ENCODE data around the gene VPS4B.
"Not testable (repeated sequence)": the region's sequence is repeated elsewhere in the genome, so short reads cannot be mapped to it uniquely, and the experiment has no call there.

Gene VPS4B

DNA sequence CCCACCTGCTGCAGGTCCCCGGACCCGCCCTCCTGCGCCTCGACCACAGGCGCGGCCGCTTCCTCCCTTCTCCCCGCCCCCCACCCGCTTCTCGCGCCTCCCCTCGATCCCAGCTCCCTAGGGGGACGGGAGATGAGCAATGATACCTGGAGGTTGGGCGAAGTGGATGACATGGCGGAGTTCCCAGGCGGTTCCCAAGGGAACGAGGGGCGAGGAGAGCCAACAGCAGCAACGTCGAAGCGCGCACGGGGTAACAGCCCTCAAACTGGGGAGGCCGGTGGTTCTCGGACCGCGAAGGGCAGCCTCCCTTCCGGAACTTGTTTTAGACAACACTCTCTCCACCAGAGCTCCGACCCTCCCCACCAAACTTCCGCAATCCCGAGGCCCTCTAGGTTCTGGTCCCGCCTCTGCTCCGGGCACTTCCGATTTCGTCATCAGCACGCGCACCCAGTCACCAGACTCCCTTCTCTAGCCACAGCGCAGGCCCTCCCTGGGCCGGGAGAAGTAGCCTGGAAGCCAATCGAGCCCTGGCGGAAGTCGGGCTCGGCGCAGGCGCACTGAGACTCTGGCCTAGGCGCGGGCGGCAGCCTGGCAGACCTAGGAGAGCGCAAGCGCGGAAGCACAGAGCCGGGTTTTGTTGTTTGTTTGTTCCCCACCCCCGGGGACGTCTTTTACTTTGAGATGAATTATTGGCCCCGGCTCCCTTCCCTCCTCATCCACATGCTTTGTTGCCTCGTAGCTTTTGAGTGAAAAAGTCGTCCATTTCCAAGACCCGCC is at the start of gene VPS4B:
Gene VPS4B, minus strand, starts transcription at position 390 of the 777 bp plus-strand sequence. Its CDS starts 217 bp downstream, at position 173.
- DNase-seq (ENCODE audit: low spot score), result peak; percentile 93

DNA sequence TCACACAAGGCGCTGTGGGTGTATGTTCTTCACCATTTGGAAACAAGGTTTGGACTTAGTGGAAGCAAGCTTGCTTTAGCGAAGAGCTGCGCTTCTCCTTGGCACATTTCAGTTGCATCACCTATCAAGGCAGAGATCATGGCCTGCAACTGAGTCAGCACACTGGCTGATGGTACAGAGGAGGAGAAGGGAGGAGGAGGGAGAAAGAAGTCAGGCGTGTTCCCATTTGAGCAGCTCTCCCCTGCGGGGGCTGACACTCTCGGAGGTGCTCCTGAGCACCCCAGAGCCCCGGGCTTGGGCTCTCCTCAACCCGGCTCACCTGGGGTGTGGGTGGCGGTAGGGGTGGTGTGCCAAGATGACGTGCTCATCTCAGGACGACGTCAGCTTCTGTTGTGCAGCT is 48.5 kb upstream of the VPS4B start:
- no peak for DNase-seq (ENCODE audit: low spot score)

DNA sequence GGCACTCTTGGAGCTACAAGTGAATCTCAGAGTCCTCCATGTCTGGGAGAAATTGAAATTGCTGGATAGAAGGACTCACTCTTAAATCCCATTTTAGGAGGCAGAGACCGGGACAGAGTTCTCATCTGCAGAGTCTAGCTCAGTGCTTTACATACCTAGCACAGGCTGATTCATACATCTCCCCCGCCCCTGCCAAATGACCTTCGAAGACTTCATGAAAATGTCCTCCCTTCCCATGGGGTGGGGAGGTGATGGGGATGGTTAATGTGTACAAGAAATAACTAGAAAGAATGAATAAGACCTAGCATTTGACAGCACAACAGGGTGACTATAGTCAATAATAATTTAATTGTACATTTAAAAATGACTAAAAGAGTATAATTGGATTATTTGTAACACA is 46.3 kb upstream of the VPS4B start:
- no peak for DNase-seq (ENCODE audit: low spot score)

DNA sequence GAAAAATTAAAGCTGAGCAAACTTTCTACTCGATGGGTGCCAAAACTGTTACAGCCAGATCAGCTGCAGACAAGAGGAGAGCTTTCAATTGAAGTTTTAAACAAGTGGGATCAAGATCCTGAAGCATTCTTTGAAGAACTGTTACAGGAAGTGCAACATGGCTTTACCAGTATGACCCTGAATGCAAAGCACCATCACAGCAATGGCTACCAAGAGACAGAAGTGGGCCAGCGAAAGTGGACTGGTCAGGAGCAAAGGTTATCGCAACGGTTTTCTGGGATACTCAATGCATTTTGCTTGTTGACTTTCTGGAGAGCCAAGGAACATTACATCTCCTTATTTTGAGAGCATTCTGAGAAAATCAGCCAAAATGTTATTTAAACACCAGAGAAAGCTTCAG is 45.4 kb upstream of the VPS4B start:
- DNase-seq (ENCODE audit: low spot score), result no peak

DNA sequence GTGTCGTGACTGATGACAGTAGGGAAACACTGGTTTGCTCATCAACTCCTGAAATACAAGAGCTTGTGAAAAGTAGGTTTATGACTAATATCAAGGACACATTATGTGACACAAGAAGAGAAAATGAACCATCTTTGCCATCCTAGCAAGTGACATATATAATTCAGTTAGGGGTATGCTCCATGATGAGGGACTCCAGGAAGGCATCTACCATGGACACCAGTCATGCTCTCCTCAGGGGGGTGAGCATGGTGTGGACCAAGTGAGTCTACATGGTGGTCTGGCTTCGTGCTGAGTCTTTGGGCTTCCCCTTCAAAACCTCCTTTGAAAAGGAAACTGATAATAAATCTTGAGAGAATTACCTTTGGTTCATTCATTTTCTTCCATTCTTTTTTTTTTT is 42.8 kb upstream of the VPS4B start:
- DNase-seq (ENCODE audit: low spot score), result no peak

DNA sequence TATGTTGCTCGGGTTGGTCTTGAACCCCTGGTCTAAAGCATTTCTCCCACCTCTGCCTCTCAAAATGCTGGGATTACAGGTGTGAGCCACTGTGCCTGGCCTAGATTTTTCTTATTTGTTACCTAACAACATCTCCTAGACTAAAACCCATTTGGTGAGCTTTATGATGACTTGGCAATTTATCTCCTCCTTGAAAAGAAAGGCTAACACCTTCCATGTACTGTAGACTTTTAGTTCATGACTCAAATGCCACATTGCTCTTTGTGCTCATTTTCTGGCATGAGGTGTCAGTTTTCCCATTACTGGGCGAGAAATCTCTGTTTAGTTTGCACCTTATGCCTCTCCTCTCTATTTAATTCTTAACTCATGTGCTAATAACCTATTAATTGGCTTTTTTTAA is 42.2 kb upstream of the VPS4B start:
- DNase-seq (ENCODE audit: low spot score), result no peak

DNA sequence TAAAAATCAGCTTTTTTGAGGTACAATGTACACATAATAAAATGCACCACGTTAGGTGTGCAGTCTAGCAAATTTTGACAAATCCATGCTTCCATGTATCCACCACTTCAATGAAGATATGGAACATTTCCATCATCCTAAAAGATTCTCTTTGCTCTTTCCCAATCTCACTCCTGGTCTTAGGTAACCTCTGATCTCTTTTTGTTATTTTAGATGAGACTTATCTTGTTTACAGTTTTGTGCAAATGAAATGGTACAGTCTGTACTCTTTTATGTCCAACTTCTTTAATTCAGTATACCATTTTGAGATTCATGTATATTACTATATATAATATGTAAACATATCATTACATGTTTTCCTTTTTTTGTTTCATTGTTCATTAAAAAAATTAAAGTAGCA is 38.1 kb upstream of the VPS4B start:
- DNase-seq (ENCODE audit: low spot score), result no peak

DNA sequence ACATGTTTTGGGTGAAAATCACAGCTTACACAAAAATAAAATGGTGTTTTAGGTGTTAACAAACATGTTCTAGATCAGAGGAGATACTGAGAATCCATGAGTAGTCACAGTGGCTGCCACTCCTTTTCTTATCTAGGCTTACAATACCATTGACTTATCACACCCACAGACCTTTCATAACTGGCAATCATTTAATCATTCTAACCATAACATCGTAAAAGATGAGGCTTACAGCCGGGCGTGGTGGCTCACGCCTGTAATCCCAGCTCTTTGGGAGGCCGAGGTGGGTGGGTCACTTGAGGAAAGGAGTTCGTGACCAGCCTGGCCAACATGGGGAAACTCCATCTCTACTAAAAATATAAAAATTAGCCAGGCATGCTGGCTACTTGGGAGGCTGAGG is 35.7 kb upstream of the VPS4B start:
- DNase-seq (ENCODE audit: low spot score), result no peak

DNA sequence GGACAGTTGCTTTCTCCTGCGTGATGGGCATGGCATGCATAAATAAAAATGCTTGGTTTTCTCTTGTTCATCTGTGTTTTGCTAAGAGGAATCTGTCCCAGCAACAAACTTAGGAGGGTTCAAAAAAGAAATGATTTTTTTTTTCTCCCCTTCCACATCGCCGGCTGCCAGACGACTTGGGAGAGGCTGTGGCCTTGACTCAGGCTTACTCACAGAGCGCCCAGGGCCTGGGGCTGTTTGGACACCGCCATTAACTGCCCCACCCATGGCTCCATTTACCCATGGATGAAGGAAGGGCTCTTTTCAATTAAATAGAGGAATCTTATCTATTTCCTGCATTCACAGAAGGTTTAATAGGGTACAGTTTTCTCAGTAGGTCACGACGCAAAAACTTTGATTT is 32.2 kb upstream of the VPS4B start:
- no peak for DNase-seq (ENCODE audit: low spot score)

DNA sequence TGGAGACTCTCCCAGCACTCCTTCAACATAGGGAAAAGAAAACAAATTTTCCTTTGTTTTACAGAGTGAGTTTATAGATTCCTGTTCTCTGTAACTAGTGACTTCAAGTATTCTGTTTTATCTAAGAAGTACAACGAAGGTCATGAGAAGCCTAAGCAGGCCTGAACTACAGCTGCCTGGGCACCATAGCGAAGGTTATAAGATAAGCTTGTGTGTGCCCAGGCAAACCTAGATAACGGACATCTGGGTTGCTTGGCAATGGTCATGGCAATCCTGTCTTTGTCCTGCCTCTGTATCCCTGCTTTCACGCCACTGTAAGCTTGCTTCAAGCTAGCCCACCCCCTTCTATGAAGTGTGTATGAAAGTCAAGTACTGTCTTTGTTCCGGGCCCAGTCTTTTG is 30.5 kb upstream of the VPS4B start:
- not testable (repeated sequence) for DNase-seq (ENCODE audit: low spot score)

DNA sequence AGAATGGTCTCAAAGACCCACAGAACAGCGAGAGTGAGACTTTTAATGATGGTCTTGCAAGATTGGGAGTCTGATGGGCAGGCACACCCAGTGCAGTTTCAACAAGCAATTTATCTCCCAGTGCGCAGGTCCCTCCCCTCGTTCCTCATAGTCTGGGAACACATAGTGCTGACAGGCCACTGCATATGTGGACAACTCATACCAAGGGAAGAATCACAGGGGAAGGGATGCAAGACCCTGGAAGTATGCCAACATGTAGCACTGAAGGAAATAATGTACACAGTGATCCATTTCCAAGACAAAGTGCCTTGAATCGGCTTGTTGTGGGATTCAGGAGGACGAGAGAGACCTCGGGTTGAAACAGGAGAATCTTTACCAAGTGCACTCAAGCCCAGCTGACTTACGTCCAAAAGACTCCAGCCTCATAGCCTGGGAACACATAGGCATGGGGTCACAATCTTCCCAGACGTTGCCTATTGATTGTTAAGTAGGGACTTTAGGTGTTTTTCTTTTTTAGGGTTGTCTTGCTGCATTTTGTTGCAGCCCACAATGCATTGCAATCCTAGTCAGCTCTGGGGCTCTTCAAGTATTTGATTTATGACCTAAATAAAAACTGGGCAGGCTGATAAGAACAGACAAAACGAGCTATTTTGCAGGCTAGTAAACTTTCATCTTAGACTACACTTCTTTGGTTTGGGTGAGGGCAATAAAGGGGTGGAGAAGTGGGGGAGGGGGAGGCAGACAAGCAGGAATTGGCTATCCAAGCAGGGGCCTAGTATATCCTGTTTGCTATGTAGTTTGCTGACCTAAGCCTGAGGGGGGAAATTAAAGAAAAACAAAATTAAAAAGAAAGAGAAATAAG is 29.8 kb upstream of the VPS4B start:
- DNase-seq (ENCODE audit: low spot score), result no peak

DNA sequence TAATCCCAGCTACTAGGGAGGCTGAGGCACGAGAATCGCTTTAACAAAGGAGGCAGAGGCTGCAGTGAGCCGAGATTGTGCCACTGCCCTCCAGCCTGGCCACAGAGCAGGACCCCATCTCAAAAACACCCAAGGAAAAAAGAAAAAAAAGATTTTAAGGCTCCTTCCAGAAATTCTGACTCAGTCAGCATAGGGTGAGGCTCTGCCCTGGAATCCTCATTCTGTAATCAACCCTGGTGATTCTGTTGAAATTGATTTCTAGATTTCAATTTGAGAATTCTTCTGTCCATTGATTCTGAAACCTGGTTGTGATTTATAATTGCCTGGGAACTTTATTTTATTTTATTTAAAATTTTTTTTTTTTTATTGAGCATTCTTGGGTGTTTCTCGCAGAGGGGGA is 27.1 kb upstream of the VPS4B start:
- DNase-seq (ENCODE audit: low spot score), result no peak

DNA sequence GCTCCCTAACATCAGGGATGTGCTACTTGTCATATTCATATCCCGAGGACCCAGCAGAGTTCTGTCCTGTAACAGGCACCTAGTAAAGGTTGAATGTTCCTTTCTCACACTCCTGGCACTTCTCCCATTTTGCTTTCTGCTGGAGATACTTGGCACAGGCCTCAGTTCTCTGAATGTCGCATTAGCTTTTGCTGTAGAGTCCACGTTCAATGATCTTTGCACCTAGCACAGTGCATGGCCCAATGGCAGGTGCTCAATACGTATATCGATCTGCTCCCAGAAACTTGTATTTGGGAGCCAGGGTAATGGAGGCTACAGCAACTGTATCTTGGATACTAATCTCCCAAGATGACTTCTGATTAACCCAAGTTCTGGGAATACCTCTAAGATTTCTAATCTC is 24.8 kb upstream of the VPS4B start:
- no peak for DNase-seq (ENCODE audit: low spot score)

DNA sequence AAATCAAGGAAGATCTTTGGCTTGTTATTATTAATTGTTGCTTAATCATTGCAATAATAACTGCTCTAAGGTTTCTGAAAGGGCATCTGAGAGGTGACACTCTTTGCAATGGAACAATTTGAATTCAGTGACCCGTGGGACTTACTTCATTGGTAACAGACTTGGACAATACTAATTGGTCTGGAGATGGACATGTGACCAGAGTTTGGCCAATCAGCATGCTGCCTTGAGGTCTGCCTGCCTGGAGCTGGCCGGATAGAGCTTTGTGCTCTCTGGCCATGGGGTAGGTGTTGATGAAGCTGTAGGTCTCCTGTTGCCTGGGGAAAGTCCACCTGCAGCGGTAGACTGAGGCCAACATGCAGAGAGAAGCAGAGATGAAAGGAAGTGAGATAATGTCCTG is 24.0 kb upstream of the VPS4B start:
- DNase-seq (ENCODE audit: low spot score), result no peak

DNA sequence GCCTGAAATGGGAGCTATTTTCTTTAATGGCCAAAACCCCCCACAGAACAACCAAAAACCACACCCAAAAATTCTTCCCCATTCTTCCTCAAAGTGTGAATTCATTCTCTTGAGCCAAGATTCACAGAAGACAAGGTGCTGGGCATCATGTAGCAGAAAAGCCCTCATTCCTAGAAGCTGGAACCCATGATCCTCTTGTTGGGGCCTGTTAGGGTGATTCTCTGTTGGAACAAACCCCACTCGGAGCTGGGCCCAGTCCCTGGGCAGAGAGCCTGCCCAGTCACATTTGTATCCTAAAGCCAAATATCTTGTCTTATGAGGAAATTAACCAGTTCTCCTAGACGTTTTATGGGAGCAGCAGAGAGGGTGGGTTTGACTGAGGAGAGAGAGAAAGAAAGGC is 22.8 kb upstream of the VPS4B start:
- DNase-seq (ENCODE audit: low spot score), result no peak

DNA sequence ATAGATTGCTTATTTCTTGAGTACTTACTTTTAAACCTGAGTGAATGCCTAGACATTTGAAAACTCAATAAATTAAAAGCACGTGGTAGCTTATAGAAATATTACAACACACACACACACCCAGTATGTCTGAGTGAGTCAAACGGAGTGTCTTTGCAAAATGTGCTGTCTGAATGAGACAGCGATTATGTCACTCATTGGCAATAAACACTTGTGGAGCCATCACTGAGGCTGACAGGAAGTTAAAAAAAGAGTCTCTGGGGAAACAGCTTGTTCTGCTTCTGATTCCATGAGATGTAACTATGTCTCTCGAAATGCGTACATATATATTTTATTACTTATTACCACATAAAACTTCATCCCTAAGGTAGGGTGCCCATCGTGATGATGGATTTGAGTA is 22.3 kb upstream of the VPS4B start:
- peak; percentile 34 for DNase-seq (ENCODE audit: low spot score)

DNA sequence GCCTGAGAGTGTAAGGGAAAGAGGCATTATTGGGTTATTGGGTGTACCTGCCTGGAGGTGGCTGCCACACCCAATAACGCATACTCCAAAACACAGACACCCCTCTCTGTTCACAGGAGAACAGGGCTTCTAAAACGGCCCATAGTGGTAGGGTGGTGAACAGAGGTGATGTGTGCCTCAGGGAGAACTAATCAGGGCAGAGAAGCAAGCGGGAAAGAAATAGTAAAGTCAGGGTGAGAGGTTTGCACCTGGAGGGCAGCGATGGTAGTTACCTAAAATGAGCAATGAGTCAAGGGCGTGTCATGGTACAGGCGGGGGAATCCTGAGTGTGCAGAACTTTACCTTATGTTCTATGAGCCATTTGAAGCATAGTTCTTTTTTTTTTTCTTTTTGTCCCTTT is 21.6 kb upstream of the VPS4B start:
- no peak for DNase-seq (ENCODE audit: low spot score)

DNA sequence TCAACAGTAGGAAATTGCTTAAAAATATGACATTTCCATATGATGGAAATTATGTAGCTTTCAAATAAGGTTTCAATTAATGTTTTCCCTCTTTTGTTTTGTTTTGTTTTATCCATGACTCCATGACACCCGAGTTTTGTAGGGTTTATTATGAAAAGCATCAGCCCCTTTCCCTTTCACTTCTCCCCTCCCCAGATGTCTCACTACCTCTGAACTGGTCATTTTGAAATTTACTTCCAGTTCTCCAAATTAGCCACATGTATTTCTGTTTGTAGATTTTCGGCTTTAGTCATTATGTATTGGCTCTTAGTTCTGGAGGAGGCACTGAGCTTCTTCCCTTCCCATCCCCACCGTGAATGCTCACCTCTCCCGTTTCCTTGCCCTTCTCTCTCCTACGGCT is 18.6 kb upstream of the VPS4B start:
- no peak for DNase-seq (ENCODE audit: low spot score)

DNA sequence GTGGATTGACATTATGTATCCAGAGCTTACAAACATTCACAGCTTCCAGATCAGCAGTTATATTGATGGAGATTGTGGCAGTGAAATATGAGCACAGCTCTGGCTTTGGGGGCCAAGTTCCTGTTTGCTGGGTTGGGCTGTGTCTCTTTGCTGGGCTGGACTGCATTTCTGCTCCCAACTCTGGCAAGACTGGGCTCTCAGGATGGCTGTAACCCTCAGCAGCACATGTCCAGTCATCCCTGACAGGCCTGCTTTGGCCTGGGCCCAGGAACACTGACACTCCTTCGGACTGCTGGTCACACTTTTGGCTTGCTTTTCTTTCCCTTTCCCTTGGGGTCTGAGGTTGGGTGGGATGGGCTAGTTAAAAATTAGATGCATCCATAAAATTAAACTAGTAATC is 17.9 kb upstream of the VPS4B start:
- DNase-seq (ENCODE audit: low spot score), result no peak

DNA sequence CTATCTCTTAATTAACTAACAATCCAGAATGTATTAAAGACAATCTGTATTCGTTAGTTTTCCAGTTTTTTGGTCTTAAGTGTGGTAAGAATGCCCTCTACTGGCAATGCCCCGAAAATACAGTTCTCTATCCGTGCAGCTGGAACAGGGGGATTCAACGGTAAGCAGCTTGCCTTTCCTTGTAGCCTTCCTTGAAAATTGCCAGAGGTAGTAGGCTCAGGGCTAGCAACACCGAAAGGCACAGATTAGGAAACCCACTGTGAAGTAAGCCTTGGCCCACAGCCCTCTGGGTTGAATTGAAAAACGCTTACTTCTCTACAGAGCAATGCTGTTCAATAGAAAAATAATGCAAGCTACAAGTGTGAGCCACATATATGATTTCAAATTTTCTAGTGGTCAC is 17.1 kb upstream of the VPS4B start:
- peak; percentile 43 for DNase-seq (ENCODE audit: low spot score)

DNA sequence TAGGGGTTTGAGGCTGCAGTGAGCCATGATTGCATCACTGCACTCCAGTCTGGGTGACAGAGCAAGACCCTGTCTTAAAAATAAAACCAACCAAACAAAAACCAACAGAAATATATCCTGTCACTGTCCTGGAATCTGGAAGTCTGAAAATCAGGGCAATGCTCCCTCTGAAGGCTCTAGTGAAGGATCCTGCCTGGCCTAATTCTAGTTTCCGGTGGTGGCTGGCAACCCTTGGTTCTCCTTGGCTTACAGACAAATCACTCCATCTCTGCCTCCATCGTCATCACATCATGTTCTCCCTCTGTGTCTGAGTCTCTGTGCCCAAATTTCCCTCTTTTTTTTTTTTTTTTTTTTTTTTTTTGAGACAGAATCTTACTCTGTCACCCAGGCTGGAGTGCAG is 15.9 kb upstream of the VPS4B start:
- DNase-seq (ENCODE audit: low spot score), result no peak

DNA sequence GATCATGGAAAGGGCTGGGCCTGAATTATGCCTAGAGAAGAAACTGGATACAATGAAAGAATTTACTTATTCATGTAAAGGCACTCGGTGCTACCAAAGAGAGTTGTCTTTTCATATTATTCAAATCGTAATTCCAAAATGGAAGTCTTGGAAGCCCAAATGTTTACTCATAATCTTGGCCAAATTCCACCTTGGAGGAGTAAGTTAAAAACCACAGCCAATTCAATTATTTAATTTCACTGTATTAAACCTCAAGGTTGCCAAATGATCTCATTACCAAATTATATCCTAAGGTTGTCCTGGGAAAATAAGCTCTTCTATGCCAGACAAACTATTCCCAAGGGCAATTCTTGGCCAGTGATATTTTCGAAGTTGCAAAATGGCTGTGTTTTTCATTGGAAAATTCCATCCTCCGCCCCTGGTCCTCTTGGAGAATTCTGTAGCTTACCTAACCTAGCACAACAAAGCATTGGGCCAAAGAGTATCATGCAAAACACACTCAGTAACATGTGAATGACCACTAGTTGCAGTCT is 11.1 kb upstream of the VPS4B start:
- DNase-seq (ENCODE audit: low spot score), result no peak

DNA sequence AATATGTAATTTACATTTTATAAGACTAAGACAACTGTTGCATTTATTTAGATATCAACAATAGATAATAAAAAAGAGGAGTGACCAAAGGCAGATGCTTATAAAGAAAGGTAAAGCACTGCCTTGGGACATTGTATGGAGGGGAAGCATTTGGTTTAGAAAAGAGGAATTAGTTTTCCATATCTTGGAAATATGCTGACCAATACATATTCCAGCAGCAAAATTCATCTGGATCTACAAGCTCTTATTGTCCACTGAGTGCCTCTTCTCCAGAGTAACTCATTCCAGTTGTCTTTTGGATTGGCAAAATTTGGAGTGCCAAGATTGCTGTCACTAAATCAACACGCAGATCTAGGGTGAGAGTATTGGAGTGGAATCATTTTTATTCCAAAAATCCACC is 8.9 kb upstream of the VPS4B start:
- no peak for DNase-seq (ENCODE audit: low spot score)
